GM18498 (cell line): ENCODE results near the gene IRAK4.
"Not testable (repeated sequence)": the region's sequence is repeated elsewhere in the genome, so short reads cannot be mapped to it uniquely, and the experiment has no call there.

ENCODE experiments used
- ATAC-seq: cut with Tn5 transposase; IDR thresholded peaks from one replicate; pipeline ENCODE4 v1.9.1; 2021; ENCODE audit warnings: mild to moderate bottlenecking, moderate library complexity; ENCODE audit not compliant: unreplicated experiment

Gene IRAK4

GRCh38 chr12:43758728-43759563 is at the start of gene IRAK4, which contains the start of gene PUS7L:
TSS of gene IRAK4 (plus strand) at chr12:43758951. CDS start at chr12:43768112, 9,161 bp downstream.
TSS of gene PUS7L (minus strand) at chr12:43758790. CDS start at chr12:43755245, 3,545 bp downstream.
- peak; percentile 96 for ATAC-seq

- ATAC-seq: no peak
These were observed 47.4 kb upstream of the IRAK4 start for GRCh38 chr12:43711348-43711747.

GRCh38 chr12:43722621-43723020 is 36.1 kb upstream of the IRAK4 start:
- no peak for ATAC-seq

GRCh38 chr12:43723134-43723533 is 35.6 kb upstream of the IRAK4 start:
- no peak for ATAC-seq

- ATAC-seq: no peak
These were observed 30.6 kb upstream of the IRAK4 start for GRCh38 chr12:43728117-43728516.

- no peak for ATAC-seq
These were observed 30.1 kb upstream of the IRAK4 start for GRCh38 chr12:43728698-43729097.

- ATAC-seq: no peak
These were observed 28.5 kb upstream of the IRAK4 start for GRCh38 chr12:43730283-43730682.

- no peak for ATAC-seq
These were observed 25.1 kb upstream of the IRAK4 start for GRCh38 chr12:43733687-43734086.

- ATAC-seq: no peak
These were observed 21.8 kb upstream of the IRAK4 start for GRCh38 chr12:43736927-43737440.

- no peak for ATAC-seq
These were observed 21.1 kb upstream of the IRAK4 start for GRCh38 chr12:43737646-43738045.

- peak; percentile 88 for ATAC-seq
These were observed 18.1 kb upstream of the IRAK4 start for GRCh38 chr12:43740511-43741100.

GRCh38 chr12:43742106-43742505 is 16.6 kb upstream of the IRAK4 start:
- no peak for ATAC-seq

- no peak for ATAC-seq
These were observed 13.9 kb upstream of the IRAK4 start for GRCh38 chr12:43744826-43745225.

- ATAC-seq: no peak
These were observed 9.7 kb upstream of the IRAK4 start for GRCh38 chr12:43749016-43749415.

- ATAC-seq: no peak
These were observed 7.9 kb upstream of the IRAK4 start for GRCh38 chr12:43750814-43751213.

- not testable (repeated sequence) for ATAC-seq
These were observed 7.4 kb upstream of the IRAK4 start for GRCh38 chr12:43751360-43751759.

- no peak for ATAC-seq
These were observed 4.7 kb upstream of the IRAK4 start for GRCh38 chr12:43754015-43754414.

GRCh38 chr12:43758247-43758727 is 464 bp upstream of the IRAK4 start:
- no peak for ATAC-seq

- no peak for ATAC-seq
These were observed 1.6 kb downstream of the IRAK4 start for GRCh38 chr12:43760396-43760795.

- ATAC-seq: no peak
These were observed 2.7 kb downstream of the IRAK4 start for GRCh38 chr12:43761500-43761899.

GRCh38 chr12:43762596-43762995 is 3.8 kb downstream of the IRAK4 start:
- no peak for ATAC-seq

GRCh38 chr12:43763769-43764168 is 5.0 kb downstream of the IRAK4 start:
- ATAC-seq: no peak
